H9 (cell line): ENCODE measurements around the gene PEX14. TPM values are rescaled to one million over a fixed set of nuclear protein-coding genes. Genes with fewer than 3 reads are reported as not detected.

ENCODE experiments used
- DNase-seq: peaks from one replicate; pipeline ENCODE4 v3.0.0-alpha.2; 2017
- H2AFZ ChIP-seq: one replicate; pipeline ENCODE4 v1.6.1; 2013; ENCODE audit warnings: mild to moderate bottlenecking, low read length, control low read depth, moderate library complexity
- H2AK5ac ChIP-seq: 2 replicates; pipeline ENCODE4 v1.6.1; 2013; ENCODE audit warnings: low read length, control low read depth, mixed read lengths; ENCODE audit not compliant: insufficient read length
- H2BK120ac ChIP-seq: one replicate; pipeline ENCODE4 v1.6.1; 2013; ENCODE audit warnings: low read depth, mild to moderate bottlenecking, low read length, control low read depth, inconsistent platforms; ENCODE audit not compliant: poor library complexity, severe bottlenecking
- H2BK12ac ChIP-seq: 2 replicates; pipeline ENCODE4 v1.6.1; 2013; ENCODE audit warnings: low read length, control low read depth, mixed read lengths, low read depth; ENCODE audit not compliant: insufficient read length
- H2BK15ac ChIP-seq: 2 replicates; pipeline ENCODE4 v1.6.1; 2013; ENCODE audit warnings: low read depth, low read length, control low read depth
- H2BK20ac ChIP-seq: one replicate; pipeline ENCODE4 v1.6.1; 2013; ENCODE audit warnings: low read depth, mild to moderate bottlenecking, low read length, control low read depth, inconsistent platforms; ENCODE audit not compliant: poor library complexity, severe bottlenecking
- H2BK5ac ChIP-seq: 2 replicates; pipeline ENCODE4 v1.6.1; 2013; ENCODE audit warnings: low read length, control low read depth, mixed read lengths; ENCODE audit not compliant: insufficient read length
- H3K14ac ChIP-seq: 2 replicates; pipeline ENCODE4 v1.6.1; 2013; ENCODE audit warnings: low read length, control low read depth; ENCODE audit not compliant: insufficient read depth
- H3K18ac ChIP-seq: 2 replicates; pipeline ENCODE4 v1.6.1; 2013; ENCODE audit warnings: low read depth, mild to moderate bottlenecking, mixed read lengths, low read length, control low read depth; ENCODE audit not compliant: insufficient read length
- H3K23ac ChIP-seq: 2 replicates; pipeline ENCODE4 v1.6.1; 2013; ENCODE audit warnings: low read length, control low read depth, mixed read lengths, low read depth; ENCODE audit not compliant: insufficient read length
- H3K23me2 ChIP-seq: 2 replicates; pipeline ENCODE4 v1.6.1; 2013; ENCODE audit warnings: low read depth, mild to moderate bottlenecking, mixed read lengths, low read length, control low read depth; ENCODE audit not compliant: insufficient read length, poor library complexity, severe bottlenecking
- H3K27ac ChIP-seq: 2 replicates; pipeline ENCODE4 v1.5.1; 2013; ENCODE audit warnings: low read length, control low read depth, mixed read lengths, low read depth; ENCODE audit not compliant: insufficient read length
- H3K27me3 ChIP-seq: 2 replicates; pipeline ENCODE4 v1.6.1; 2013; ENCODE audit warnings: low read length, control low read depth, inconsistent platforms; ENCODE audit not compliant: insufficient read depth
- H3K4ac ChIP-seq: 2 replicates; pipeline ENCODE4 v1.6.1; 2013; ENCODE audit warnings: low read depth, mild to moderate bottlenecking, control low read depth, inconsistent platforms, low read length, moderate library complexity
- H3K4me1 ChIP-seq: 2 replicates; pipeline ENCODE4 v1.6.1; 2013; ENCODE audit warnings: low read length, control low read depth, inconsistent platforms; ENCODE audit not compliant: insufficient read depth
- H3K4me2 ChIP-seq: 2 replicates; pipeline ENCODE4 v1.6.1; 2013; ENCODE audit warnings: low read length, control low read depth, mixed read lengths; ENCODE audit not compliant: insufficient read length, insufficient read depth
- H3K56ac ChIP-seq: 2 replicates; pipeline ENCODE4 v1.6.1; 2013; ENCODE audit warnings: low read depth, mild to moderate bottlenecking, mixed read lengths, low read length, control low read depth; ENCODE audit not compliant: insufficient read length
- H3K79me1 ChIP-seq: 2 replicates; pipeline ENCODE4 v1.6.1; 2013; ENCODE audit warnings: low read depth, mild to moderate bottlenecking, moderate library complexity, low read length, control low read depth, inconsistent platforms; ENCODE audit not compliant: insufficient read depth, poor library complexity, severe bottlenecking
- H3K79me2 ChIP-seq: 2 replicates; pipeline ENCODE4 v1.6.1; 2013; ENCODE audit warnings: low read length, control low read depth, inconsistent platforms; ENCODE audit not compliant: insufficient read depth
- H3K9ac ChIP-seq: 2 replicates; pipeline ENCODE4 v1.6.1; 2013; ENCODE audit warnings: low read length, control low read depth, mixed read lengths; ENCODE audit not compliant: insufficient read length; ENCODE audit errors: extremely low read depth
- H3K9me3 ChIP-seq: one replicate; pipeline ENCODE4 v1.6.1; 2013; ENCODE audit warnings: low read depth, low read length, inconsistent platforms; ENCODE audit not compliant: control insufficient read depth
- H3T11ph ChIP-seq: one replicate; pipeline ENCODE4 v1.6.1; 2013; ENCODE audit warnings: mild to moderate bottlenecking, low read length, control low read depth, inconsistent platforms
- H4K20me1 ChIP-seq: one replicate; pipeline ENCODE4 v1.6.1; 2013; ENCODE audit not compliant: control insufficient read depth, insufficient read length, insufficient read depth
- H4K5ac ChIP-seq: 2 replicates; pipeline ENCODE4 v1.6.1; 2013; ENCODE audit warnings: low read depth, mild to moderate bottlenecking, mixed read lengths, low read length, control low read depth; ENCODE audit not compliant: insufficient read length
- H4K8ac ChIP-seq: replicated peaks from 2 replicates; pipeline ENCODE4 v1.6.1; 2013; ENCODE audit warnings: low read length, control low read depth, mixed read lengths, low read depth; ENCODE audit not compliant: insufficient read length
- H4K91ac ChIP-seq: 2 replicates; pipeline ENCODE4 v1.6.1; 2013; ENCODE audit warnings: low read depth, mild to moderate bottlenecking, moderate library complexity, mixed read lengths, low read length, control low read depth; ENCODE audit not compliant: insufficient read length
- H3K27ac Mint-ChIP-seq, 3 experiments: 2 replicates in 2 of 3; 3 replicates in 1 of 3; pipeline ENCODE4 v1.8.0; 2020 to 2021; ENCODE audit warnings: mixed read lengths in 3 of 3, mild to moderate bottlenecking in 1 of 3, moderate library complexity in 1 of 3
- H3K27me3 Mint-ChIP-seq: 2 replicates; pipeline ENCODE4 v1.8.0; 2021; ENCODE audit warnings: low read depth, mild to moderate bottlenecking, moderate library complexity, mixed read lengths
- H3K36me3 Mint-ChIP-seq, 3 experiments: 2 replicates in 2 of 3; 3 replicates in 1 of 3; pipeline ENCODE4 v1.8.0; 2020 to 2021; ENCODE audit warnings: low read depth in 3 of 3, mixed read lengths in 3 of 3; ENCODE audit not compliant: insufficient read depth in 1 of 3
- H3K4me1 Mint-ChIP-seq, 2 experiments: 2 replicates each; pipeline ENCODE4 v1.8.0; 2020; ENCODE audit warnings: mixed read lengths in 2 of 2
- H3K4me3 Mint-ChIP-seq, 2 experiments: 2 replicates in 1 of 2; 3 replicates in 1 of 2; pipeline ENCODE4 v1.8.0; 2020 to 2021; ENCODE audit warnings: mild to moderate bottlenecking in 2 of 2, mixed read lengths in 2 of 2, moderate library complexity in 1 of 2
- H3K9me3 Mint-ChIP-seq, 2 experiments: 2 replicates in 1 of 2; 3 replicates in 1 of 2; pipeline ENCODE4 v1.8.0; 2020; ENCODE audit warnings: mild to moderate bottlenecking in 2 of 2, mixed read lengths in 2 of 2, moderate library complexity in 1 of 2
- WGBS: extraction: QIAGEN DNeasy Blood & Tissue Kit; methylation state at CpG from one replicate; pipeline ENCODE4 v1.1.7; 2013; ENCODE audit warnings: missing lambda C conversion rate, low lambda C conversion rate, mixed read lengths; ENCODE audit not compliant: insufficient read length; ENCODE audit errors: extremely low coverage; 5-methylcytosine and 5-hydroxymethylcytosine counted together
- total RNA-seq: library from RNA; stranded (reverse); gene quantifications from 2 replicates; pipeline ENCODE4 v1.2.1, GENCODE V29; 2021
- TF ChIP-seq, protein P1 (sequence below): fragments of 200-600 bp; sonication (generic); conservative IDR thresholded peaks from 3 replicates; pipeline ENCODE4 v1.8.0; 2021; ENCODE audit warnings: antibody characterized with exemption, mild to moderate bottlenecking

Gene PEX14
- total RNA-seq, 1 experiment from 2014 or later = 23.9 TPM

GRCh38 chr1:10635992-10636391, 161.2 kb downstream of the PEX14 start:
- H3K79me1 ChIP-seq = no peaks in the 10 kb centered on the region
- H2BK120ac ChIP-seq = no peak overlapping the region
- Mint-ChIP-seq H3K27me3 (peaks cover 27% of the 10 kb centered on the region), H3K36me3 (no peaks in the 10 kb centered on the region), H3K4me3 (no peak overlapping the region), H3K9me3 (no peaks in the 10 kb centered on the region), H3K4me1 (peaks cover 16 to 36% of the 10 kb centered on the region in 2 experiments), H3K27ac (no peak overlapping the region)
- no peaks in the 10 kb centered on the region for H4K20me1 ChIP-seq
- H4K8ac ChIP-seq = no peak overlapping the region
- no peak overlapping the region for H3K9ac ChIP-seq
- no peak overlapping the region for H3K4me2 ChIP-seq
- no peak overlapping the region for H2BK12ac ChIP-seq
- no peaks in the 10 kb centered on the region; the same call in 1 of the 2 replicates for H3K4me1 ChIP-seq
- no peaks in the 10 kb centered on the region for H3K79me2 ChIP-seq
- H2BK20ac ChIP-seq = no peak overlapping the region
- TF ChIP-seq, protein P1, sequence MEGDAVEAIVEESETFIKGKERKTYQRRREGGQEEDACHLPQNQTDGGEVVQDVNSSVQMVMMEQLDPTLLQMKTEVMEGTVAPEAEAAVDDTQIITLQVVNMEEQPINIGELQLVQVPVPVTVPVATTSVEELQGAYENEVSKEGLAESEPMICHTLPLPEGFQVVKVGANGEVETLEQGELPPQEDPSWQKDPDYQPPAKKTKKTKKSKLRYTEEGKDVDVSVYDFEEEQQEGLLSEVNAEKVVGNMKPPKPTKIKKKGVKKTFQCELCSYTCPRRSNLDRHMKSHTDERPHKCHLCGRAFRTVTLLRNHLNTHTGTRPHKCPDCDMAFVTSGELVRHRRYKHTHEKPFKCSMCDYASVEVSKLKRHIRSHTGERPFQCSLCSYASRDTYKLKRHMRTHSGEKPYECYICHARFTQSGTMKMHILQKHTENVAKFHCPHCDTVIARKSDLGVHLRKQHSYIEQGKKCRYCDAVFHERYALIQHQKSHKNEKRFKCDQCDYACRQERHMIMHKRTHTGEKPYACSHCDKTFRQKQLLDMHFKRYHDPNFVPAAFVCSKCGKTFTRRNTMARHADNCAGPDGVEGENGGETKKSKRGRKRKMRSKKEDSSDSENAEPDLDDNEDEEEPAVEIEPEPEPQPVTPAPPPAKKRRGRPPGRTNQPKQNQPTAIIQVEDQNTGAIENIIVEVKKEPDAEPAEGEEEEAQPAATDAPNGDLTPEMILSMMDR = no peak
- H2BK15ac ChIP-seq = no peak overlapping the region
- no peak overlapping the region for H3K27ac ChIP-seq
- H3K23me2 ChIP-seq = no peaks in the 10 kb centered on the region
- no peak overlapping the region for H4K91ac ChIP-seq
- H3K56ac ChIP-seq = no peak overlapping the region
- no peak overlapping the region for H2AK5ac ChIP-seq
- no CpG with 5 or more reads among the region's 18 CpGs for WGBS
- H2BK5ac ChIP-seq = no peak overlapping the region
- H3K9me3 ChIP-seq = no peaks in the 10 kb centered on the region
- no peak for DNase-seq
- H3K18ac ChIP-seq = no peak overlapping the region
- no peak overlapping the region for H2AFZ ChIP-seq
- no peak overlapping the region for H3T11ph ChIP-seq
- H3K27me3 ChIP-seq = peaks cover 7% of the 10 kb centered on the region; the same call in 1 of the 2 replicates
- no peak overlapping the region for H3K23ac ChIP-seq
- no peak overlapping the region for H4K5ac ChIP-seq
- no peak overlapping the region for H3K14ac ChIP-seq
- no peak overlapping the region for H3K4ac ChIP-seq
